ENCODE measurements around the gene AUTS2. TPM values are rescaled to one million over a fixed set of nuclear protein-coding genes. Genes with fewer than 3 reads are reported as not detected.

The AUTS2 gene
- total and polyA plus RNA-seq, 10 of the 15 experiments (the other 5 are each of a cell fraction or from before 2014, with no cell fraction given): 6.4 to 55.6 (median 21.6) TPM

DNA sequence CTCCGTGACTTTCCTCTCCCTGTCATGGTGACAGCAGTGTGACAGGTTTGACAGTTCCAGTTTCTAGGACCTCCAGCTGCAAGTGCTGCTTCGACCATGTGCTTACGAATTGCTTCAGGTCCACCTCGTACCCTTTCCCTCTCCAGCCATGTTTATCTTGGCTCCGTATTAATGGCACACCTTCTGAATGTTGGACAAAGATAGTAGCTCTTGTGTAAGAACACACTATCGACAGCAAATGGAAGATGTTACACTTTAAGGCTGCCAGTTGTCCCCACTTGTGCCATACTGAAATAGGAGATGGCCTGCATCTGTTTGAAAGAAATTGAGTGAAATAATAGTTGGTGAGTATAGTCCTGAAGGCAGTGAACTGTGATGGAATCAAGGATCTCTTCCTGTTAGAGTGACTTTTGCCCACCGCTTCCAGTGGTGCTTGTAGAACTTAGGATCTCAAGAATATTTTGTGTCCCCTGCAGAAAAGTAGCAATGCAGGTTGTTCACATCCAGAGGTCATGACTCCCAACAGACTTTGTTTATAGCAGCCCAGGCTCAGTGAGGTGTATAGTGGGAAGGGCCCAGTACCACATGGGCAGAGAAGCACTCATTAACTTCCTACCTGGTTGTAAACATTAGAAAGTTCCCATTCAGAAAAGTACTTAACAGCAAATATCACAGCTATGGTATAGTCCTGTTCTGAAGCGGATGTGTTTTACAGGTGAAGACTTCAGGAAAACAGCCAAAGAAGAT lies 904.0 kb downstream of the AUTS2 start:
- Histone ChIP-seq H2AFZ (ENCODE audit: control insufficient read depth, low read depth, low read length) (no peak overlapping the region), H3K4me2 (ENCODE audit: control insufficient read depth, insufficient read depth) (no peak overlapping the region), H3K4me3 (no peak overlapping the region), H3K27ac (ENCODE audit: control insufficient read depth, insufficient read depth) (no peak overlapping the region), H4K20me1 (ENCODE audit: control insufficient read depth, insufficient read depth) (no peaks in the 10 kb centered on the region), H3K79me2 (ENCODE audit: control insufficient read depth, insufficient read depth, low read length) (no peaks in the 10 kb centered on the region), H3K36me3 (ENCODE audit: control insufficient read depth in 2 of 2, insufficient read depth in 2 of 2, low read length in 1 of 2) (peaks cover 0 to 2% of the 10 kb centered on the region in 2 experiments; a peak in 2 of 4 replicates), H3K9me3 (replicated peaks; ENCODE audit: control insufficient read depth, insufficient read depth, low read length) (no peaks in the 10 kb centered on the region), H3K27me3 (replicated peaks in 1 of 2; ENCODE audit: control insufficient read depth in 2 of 2, insufficient read depth in 2 of 2, low read length in 1 of 2) (no peaks in the 10 kb centered on the region), H3K4me1 (ENCODE audit: control insufficient read depth, insufficient read depth, low read length) (no peaks in the 10 kb centered on the region), H3K9ac (ENCODE audit: control insufficient read depth, insufficient read depth, low read length) (no peak overlapping the region)
- ATAC-seq: no peak
- DNase-seq (ENCODE audit: low read depth, low spot score): no peak
- ChIA-PET SMC1A (ENCODE audit: uncharacterized antibody, unreplicated experiment) (no interaction called here), CTCF (no interaction called here), RAD21 (ENCODE audit: unreplicated experiment) (interaction anchor here (1.2 kb wide), 1 partner anchor 197 kb away, joined by 3 read pairs; no protein-coding TSS in a partner anchor), POLR2A (no interaction called here)
- no peak for FAIRE-seq
- no TSS peak for BruUV-seq (replicated peaks)
- intact Hi-C loops (cut with micrococcal nuclease; ENCODE audit: unreplicated experiment) (no loop called here), in situ Hi-C loops (cut with MboI) (no loop called here)
- 31% methylated on average over 8 of the region's 8 CpGs for WGBS (ENCODE audit: insufficient coverage, insufficient replicate concordance, low lambda C conversion rate, missing lambda C conversion rate)
- no peak for TF ChIP-seq CBX3 (IDR thresholded peaks at IDR 0.05; ENCODE audit: borderline replicate concordance, low read depth)
- TF ChIP-seq ZNF622 (IDR thresholded peaks at IDR 0.05): no peak
- TF ChIP-seq KAT2A (conservative IDR thresholded peaks at IDR 0.05; ENCODE audit: control insufficient read depth, low read depth, low read length): no peak
- TF ChIP-seq ZBTB4 (CRISPR knock-in tag; IDR thresholded peaks at IDR 0.05): no peak
- no peak for TF ChIP-seq BACH1 (IDR thresholded peaks at IDR 0.05; ENCODE audit: borderline replicate concordance)
- TF ChIP-seq, protein P1, sequence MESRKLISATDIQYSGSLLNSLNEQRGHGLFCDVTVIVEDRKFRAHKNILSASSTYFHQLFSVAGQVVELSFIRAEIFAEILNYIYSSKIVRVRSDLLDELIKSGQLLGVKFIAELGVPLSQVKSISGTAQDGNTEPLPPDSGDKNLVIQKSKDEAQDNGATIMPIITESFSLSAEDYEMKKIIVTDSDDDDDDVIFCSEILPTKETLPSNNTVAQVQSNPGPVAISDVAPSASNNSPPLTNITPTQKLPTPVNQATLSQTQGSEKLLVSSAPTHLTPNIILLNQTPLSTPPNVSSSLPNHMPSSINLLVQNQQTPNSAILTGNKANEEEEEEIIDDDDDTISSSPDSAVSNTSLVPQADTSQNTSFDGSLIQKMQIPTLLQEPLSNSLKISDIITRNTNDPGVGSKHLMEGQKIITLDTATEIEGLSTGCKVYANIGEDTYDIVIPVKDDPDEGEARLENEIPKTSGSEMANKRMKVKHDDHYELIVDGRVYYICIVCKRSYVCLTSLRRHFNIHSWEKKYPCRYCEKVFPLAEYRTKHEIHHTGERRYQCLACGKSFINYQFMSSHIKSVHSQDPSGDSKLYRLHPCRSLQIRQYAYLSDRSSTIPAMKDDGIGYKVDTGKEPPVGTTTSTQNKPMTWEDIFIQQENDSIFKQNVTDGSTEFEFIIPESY (IDR thresholded peaks at IDR 0.05): no peak
- TF ChIP-seq CEBPB (IDR thresholded peaks at IDR 0.05; ENCODE audit: borderline replicate concordance in 1 of 2, low read depth in 2 of 2, low read length in 2 of 2): no peak
- TF ChIP-seq SUPT20H (IDR thresholded peaks at IDR 0.05; ENCODE audit: borderline replicate concordance, control insufficient read depth, low read depth, low read length): no peak
- no peak for TF ChIP-seq YY1 (IDR thresholded peaks at IDR 0.05; ENCODE audit: low read depth, low read length)
- no peak for TF ChIP-seq ETV6 (conservative IDR thresholded peaks at IDR 0.05 in 1 of 2, IDR thresholded peaks at IDR 0.05 in 1 of 2; ENCODE audit: borderline replicate concordance in 1 of 2, low read depth in 1 of 2)
- no peak for TF ChIP-seq E4F1 (IDR thresholded peaks at IDR 0.05; ENCODE audit: borderline replicate concordance, partially characterized antibody)

Data from GM12878 (cell line).